ENCODE measurements around the gene MDN1.
"Not testable (repeated sequence)": the region's sequence is repeated elsewhere in the genome, so short reads cannot be mapped to it uniquely, and the experiment has no call there.

MDN1 gene

GRCh38 chr6:89826029-89826528 lies 6.5 kb upstream of the MDN1 start:
- DNase-seq (ENCODE audit: low read depth in 2 of 2) = no peak

- DNase-seq (ENCODE audit: low read depth in 2 of 2) = no peak
Measured at GRCh38 chr6:89818977-89819335, 638 bp downstream of the MDN1 start.

- DNase-seq (ENCODE audit: low read depth in 2 of 2) = no peak
Measured at GRCh38 chr6:89817481-89817880, 2.1 kb downstream of the MDN1 start.

- not testable (repeated sequence) for DNase-seq (ENCODE audit: low read depth in 2 of 2)
Measured at GRCh38 chr6:89813422-89813821, 6.2 kb downstream of the MDN1 start.

GRCh38 chr6:89807581-89807980 lies 12.0 kb downstream of the MDN1 start:
- DNase-seq (ENCODE audit: low read depth in 2 of 2) = no peak

GRCh38 chr6:89805814-89806371 lies 13.7 kb downstream of the MDN1 start:
- no peak for DNase-seq (ENCODE audit: low read depth in 2 of 2)

GRCh38 chr6:89803271-89803670 lies 16.3 kb downstream of the MDN1 start:
- DNase-seq (ENCODE audit: low read depth in 2 of 2) = no peak

- DNase-seq (ENCODE audit: low read depth in 2 of 2) = no peak
Measured at GRCh38 chr6:89799756-89800155, 19.8 kb downstream of the MDN1 start.

GRCh38 chr6:89799096-89799495 lies 20.5 kb downstream of the MDN1 start:
- DNase-seq (ENCODE audit: low read depth in 2 of 2) = no peak

- no peak for DNase-seq (ENCODE audit: low read depth in 2 of 2)
Measured at GRCh38 chr6:89797317-89797716, 22.3 kb downstream of the MDN1 start.

- no peak for DNase-seq (ENCODE audit: low read depth in 2 of 2)
Measured at GRCh38 chr6:89794324-89794723, 25.3 kb downstream of the MDN1 start.

- DNase-seq (ENCODE audit: low read depth in 2 of 2) = no peak
Measured at GRCh38 chr6:89793586-89793985, 26.0 kb downstream of the MDN1 start.

GRCh38 chr6:89792881-89793280 lies 26.7 kb downstream of the MDN1 start:
- DNase-seq (ENCODE audit: low read depth in 2 of 2) = no peak

- DNase-seq (ENCODE audit: low read depth in 2 of 2) = no peak
Measured at GRCh38 chr6:89790403-89790802, 29.2 kb downstream of the MDN1 start.

- no peak for DNase-seq (ENCODE audit: low read depth in 2 of 2)
Measured at GRCh38 chr6:89789980-89790379, 29.6 kb downstream of the MDN1 start.

- no peak for DNase-seq (ENCODE audit: low read depth in 2 of 2)
Measured at GRCh38 chr6:89787660-89788328, 31.8 kb downstream of the MDN1 start.

- no peak for DNase-seq (ENCODE audit: low read depth in 2 of 2)
Measured at GRCh38 chr6:89786970-89787369, 32.6 kb downstream of the MDN1 start.

GRCh38 chr6:89784838-89785237 lies 34.8 kb downstream of the MDN1 start:
- DNase-seq (ENCODE audit: low read depth in 2 of 2) = no peak

- not testable (repeated sequence) for DNase-seq (ENCODE audit: low read depth in 2 of 2)
Measured at GRCh38 chr6:89783293-89783692, 36.3 kb downstream of the MDN1 start.

GRCh38 chr6:89782222-89782621 lies 37.4 kb downstream of the MDN1 start:
- DNase-seq (ENCODE audit: low read depth in 2 of 2) = no peak

GRCh38 chr6:89781070-89782034 lies 38.2 kb downstream of the MDN1 start:
- DNase-seq (ENCODE audit: low read depth in 2 of 2) = no peak

- DNase-seq (ENCODE audit: low read depth in 2 of 2) = no peak
Measured at GRCh38 chr6:89777455-89777854, 42.1 kb downstream of the MDN1 start.

Data from stimulated activated CD8-positive, alpha-beta memory T cell treated with anti-CD3 and anti-CD28 coated beads, Interleukin-15, amount 100 ng/mL, for 4 hours (primary cell).